GM18520 (cell line): ENCODE results near the gene MSH6.
"Not testable (repeated sequence)": the region's sequence is repeated elsewhere in the genome, so short reads cannot be mapped to it uniquely, and the experiment has no call there.

ENCODE experiments used
- ATAC-seq: cut with Tn5 transposase; IDR thresholded peaks from one replicate; pipeline ENCODE4 v1.9.1; 2021; ENCODE audit not compliant: unreplicated experiment

MSH6 gene

GRCh38 chr2:47843407-47843806, 60.5 kb downstream of the MSH6 start:
- ATAC-seq, result no peak

- ATAC-seq, result no peak
These were observed 61.2 kb downstream of the MSH6 start for GRCh38 chr2:47844162-47844561.

GRCh38 chr2:47849368-47849767, 66.4 kb downstream of the MSH6 start:
- no peak for ATAC-seq

- no peak for ATAC-seq
These were observed 67.3 kb downstream of the MSH6 start for GRCh38 chr2:47850198-47850597.

- not testable (repeated sequence) for ATAC-seq
These were observed 70.3 kb downstream of the MSH6 start for GRCh38 chr2:47853067-47853777.
